Measurements from ENCODE around the gene CBARP.

DNA sequence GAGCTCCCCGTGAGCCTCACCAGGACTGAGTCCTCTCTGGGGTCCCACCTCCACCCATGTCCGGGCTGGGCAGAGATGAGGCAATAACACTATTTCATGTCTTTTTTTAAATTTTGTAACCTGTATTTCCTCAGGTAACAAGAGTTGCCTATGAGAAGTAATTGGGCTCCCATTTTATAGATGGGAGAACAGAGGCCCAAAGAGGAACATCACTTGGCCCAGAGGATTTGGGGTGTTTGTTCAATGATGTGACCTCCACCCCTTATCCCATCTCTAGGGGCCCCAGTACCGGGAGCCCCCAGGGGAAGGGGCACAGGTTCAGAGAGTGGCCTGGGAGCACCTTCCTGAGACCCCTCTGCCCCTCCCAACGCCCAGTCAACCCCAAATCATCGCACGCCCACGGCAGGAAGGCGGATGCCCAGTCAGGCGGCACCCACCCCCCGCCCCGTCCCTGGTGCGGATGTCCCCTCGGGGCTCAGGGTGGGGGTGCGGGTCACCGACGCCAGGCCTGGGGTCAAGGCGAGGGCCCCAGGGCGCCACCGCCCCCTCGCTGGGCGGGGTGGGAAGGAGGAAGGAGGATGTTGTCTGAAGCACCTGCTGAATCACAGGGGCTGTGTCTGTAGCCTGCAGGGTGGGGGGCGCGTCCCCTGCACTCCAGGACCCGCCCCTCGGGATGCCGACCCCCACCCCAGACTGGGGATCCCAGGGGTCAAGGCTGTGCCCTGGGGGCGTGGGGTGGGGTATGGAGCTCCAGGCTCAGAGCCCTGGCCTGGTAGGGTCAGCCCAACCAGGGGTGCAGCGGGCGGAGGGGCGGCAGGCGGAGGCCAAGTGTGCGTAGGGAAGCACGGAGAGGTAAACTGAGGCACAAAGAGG is 22.3 kb upstream of the CBARP start:
- TF ChIP-seq EZH2 (IDR thresholded peaks at IDR 0.05; ENCODE audit: insufficient read depth, poor library complexity, severe bottlenecking) = no peak
- TF ChIP-seq EZH2phosphoT487 (IDR thresholded peaks at IDR 0.05; ENCODE audit: insufficient read depth, low read depth) = no peak

Data from GM23248 (cell line).